GM18951 (cell line): ENCODE measurements around the gene SPG11.
"Not testable (repeated sequence)": the region's sequence is repeated elsewhere in the genome, so short reads cannot be mapped to it uniquely, and the experiment has no call there.

ENCODE experiments used
- POLR2A ChIP-seq: IDR thresholded peaks from 4 replicates; pipeline ENCODE4 v1.6.1; 2011; ENCODE audit warnings: mild to moderate bottlenecking; ENCODE audit not compliant: insufficient read length, insufficient read depth; ENCODE audit errors: extremely low read depth
- in situ Hi-C: fragments of 300-500 bp; cut with MboI; formaldehyde crosslinking; loops from one replicate; pipeline ENCODE4 v1.12.0; 2022; ENCODE audit warnings: low sequenced_read_pairs, mixed read lengths, inconsistent platforms; ENCODE audit not compliant: unreplicated experiment

SPG11 gene

DNA sequence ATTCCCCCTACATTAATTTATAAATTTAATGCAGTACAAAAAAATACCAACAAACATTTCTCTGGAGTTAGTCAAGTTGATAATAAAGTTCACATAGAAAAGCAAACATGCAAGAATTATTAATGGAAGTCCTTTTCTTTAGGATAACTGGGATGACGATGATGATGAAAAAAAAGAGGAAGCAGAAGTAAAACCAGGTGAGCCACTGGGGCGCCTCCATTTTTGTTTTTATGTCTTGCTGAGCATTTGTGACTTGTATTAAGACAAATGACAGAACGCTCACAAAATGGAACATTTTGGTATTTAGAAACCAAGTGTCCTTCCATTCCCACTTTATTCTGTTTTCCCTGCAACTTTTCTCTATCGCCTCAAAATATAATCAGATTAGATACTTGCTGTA is 112.7 kb downstream of the SPG11 start:
- no peak for TF ChIP-seq POLR2A
- in situ Hi-C loops, result no loop called here

DNA sequence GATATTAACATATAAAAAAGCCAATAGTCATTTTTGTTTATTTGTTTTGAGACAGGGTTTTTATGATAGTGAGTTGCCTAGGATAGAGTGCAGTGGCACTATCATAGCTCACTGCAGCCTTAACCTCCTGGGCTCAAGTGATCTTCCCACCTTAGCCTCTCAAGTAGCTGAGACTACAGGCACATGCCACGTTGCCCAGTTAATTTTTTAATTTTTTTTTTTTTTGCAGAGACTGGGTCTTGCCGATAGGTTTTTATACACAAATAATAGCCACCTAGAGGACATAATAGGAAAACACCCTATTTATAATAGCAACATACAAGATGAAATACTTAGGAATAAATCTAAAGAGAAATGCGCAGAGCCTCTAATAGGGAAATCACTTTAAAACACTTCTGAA is 113.2 kb downstream of the SPG11 start:
- in situ Hi-C loops, result no loop called here
- TF ChIP-seq POLR2A, result no peak

DNA sequence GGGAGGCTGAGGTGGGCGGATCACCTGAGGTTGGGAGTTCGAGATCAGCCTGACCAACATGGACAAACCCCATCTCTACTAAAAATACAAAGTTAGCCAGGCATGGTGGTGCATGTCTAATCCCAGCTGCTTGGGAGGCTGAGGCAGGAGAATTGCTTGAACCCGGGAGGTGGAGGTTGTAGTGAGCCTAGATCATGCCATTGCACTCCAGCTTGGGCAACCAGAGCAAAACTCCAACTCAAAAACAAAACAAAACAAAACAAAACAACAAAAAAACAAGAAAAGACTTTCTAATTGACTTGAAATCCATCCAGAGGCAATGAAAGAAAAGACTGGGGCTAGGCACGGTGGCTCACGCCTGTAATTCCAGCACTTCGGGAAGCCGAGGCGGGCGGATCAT is 114.3 kb downstream of the SPG11 start:
- in situ Hi-C loops, result not testable (repeated sequence)

DNA sequence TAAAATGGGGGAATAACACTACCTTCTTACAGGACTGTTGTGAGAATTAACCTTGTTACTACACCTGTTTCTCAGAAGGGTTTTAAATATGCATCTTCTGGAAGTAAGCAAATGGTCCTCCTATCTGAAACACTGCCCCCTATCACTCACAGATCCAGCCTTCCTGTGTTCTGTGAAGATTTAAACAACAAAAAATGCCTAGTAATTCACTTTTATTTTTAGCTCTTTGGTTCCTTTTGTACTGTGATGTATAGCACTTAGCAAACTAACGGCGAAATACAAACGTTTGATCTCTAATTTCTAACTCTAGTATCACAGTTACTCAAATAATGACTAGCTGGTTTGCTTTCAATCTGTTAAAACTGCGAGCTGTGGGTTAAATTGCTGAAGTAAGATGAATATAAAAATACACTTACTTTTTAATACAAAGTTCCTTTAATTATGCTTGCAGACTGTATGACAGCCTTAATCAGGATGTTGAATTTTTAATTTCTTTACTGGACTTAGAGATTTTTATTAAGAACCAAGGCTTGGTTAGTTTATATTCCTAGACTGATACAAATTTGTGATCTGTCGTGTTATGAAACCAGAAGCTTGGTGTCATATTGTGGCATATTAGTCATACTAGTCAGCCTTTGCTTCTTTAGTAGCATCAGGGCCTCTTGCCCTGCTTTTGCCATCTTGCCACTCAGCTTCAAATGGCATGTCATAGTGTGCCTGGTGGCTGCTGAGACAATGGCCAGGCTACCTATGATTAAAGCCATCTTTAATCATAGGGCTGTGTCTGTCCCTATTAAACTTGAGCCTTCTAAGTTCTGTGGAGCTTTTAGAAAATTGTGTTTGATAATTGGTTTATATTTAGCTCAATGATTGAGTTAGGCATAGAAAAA is 117.3 kb downstream of the SPG11 start:
- no peak for TF ChIP-seq POLR2A

DNA sequence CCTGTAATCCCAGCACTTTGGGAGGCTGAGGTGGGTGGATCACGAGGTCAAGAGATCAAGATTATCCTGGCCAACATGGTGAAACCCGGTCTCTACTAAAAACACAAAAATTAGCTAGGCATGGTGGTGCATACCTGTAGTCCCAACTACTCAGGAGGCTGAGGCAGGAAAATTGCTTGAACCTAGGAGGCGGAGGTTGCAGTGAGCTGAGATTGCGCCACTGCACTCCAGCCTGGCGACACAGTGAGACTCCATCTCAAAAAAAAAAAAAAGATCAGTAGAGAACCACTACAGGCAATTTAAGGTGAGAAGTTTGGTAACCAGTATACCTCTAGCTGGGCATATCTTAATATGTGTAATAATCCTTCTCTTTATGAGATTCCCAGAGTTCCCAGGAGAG is 118.7 kb downstream of the SPG11 start:
- in situ Hi-C loops, result not testable (repeated sequence)

More for the DNA sequence above, 117.3 kb downstream of the SPG11 start:
- in situ Hi-C loops, result no loop called here

DNA sequence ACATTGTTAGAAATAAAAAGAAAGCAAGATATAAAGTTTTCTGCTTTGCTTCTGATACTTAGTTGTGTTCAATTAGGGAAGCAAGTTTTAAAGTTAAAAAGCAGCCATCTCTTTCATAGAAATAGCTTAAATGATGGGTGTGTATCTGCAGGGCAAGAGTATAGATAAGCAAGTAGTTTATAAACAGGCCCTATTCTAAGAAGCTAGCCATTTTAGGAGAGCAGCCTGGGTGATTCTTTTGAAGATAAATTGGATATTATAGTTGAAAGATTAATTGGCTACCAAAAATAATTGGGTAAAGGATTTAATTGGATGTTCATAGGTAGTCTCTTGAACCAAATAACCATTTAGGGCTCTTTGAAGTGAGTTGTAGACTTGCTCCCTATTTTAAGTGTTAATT is 120.9 kb downstream of the SPG11 start:
- TF ChIP-seq POLR2A, result no peak
- in situ Hi-C loops, result no loop called here

DNA sequence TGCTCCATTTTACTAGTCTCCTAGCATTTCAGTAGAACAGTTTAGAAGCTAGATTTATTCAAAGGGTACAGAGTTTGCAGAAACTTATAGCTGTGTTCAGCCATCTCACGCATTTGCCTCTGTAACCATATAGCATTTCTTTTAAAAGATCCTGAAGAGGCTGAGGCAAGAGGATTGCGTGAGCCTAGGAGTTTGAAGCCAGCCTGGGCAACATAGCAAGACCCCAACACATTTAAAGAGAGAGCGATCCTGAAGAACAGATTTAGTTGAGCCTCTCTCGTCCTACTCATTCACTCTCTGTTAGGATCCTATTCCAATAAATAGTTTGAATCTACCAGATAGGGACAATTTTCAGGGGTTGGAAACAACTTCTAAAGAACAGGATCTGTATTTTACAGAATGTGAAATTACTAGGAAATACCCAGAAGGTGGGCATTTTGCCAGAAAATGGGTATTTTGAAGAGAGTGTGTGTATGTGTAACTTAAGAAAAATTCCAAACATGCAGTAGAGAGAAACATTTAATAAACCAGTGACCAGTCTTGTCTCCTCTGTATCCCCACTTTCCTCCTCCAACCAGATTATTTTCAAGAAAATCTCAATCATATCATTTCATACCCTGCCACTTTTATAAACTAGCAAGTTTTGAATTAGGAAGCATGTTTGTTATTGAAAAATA is 122.0 kb downstream of the SPG11 start:
- TF ChIP-seq POLR2A, result no peak
- in situ Hi-C loops, result no loop called here

DNA sequence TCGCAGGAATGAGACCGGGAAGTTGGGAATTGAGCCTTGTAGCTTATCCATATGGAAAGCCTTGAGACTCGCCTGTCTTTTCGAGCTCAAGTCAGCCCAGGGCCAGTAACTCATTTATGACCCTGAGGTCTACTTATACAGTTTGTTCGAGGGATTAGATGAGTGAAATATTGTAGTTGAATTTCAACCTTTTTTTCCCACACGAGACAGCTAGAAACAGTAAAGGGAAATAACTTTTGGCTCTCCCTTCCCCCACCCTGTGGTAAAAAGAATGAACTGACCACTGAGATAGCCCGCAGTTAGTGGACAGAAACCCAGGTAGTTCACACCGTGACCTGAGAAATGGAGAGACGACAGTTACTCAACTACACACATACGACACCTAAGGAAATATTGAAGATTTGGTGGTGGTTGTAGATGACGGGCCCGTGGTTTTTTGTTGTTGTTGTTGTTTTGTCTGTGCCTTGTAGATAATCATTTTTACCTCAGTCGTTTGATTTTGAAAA is 125.7 kb downstream of the SPG11 start:
- in situ Hi-C loops, result no loop called here
- TF ChIP-seq POLR2A, result no peak

DNA sequence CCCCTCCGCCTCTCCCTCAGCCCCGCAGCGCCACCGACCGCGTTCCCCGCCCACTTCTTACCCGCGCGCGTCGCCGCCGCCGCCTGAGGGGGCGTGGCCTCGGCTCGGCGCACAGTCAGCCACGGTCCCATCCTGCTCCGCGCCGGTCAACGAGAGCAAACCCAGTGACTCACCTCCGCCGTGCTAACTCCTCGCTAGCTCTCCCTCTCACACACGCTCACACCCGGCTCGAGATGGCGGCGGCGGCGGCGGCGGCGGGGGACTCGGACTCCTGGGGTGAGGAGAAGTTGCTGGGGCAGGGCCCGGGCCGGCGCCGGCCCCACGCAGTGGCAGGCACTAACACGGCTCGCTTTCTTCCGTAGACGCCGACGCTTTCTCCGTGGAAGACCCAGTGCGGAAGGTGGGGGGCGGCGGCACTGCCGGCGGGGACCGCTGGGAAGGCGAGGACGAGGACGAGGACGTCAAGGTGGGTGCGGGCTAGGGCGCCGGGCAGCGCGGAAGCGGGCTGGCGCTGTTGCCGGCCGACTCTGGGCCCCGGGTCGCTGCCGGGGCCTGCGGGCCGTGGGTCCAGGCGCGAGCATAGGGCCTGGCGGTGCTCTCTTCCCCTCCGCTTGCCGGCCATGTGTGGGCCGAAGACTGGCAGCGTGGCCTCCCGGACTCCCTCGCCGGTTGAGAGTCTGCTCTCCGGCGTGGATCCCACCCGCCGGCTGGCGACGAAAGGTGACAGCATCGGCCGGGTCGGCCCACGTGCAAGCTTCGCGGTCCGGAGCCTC is 126.3 kb downstream of the SPG11 start, which contains the start of gene EIF3J:
Gene EIF3J (plus strand): TSS at position 186 of the 773 bp plus-strand sequence. CDS start 48 bp downstream, at position 234.
- in situ Hi-C loops, result no loop called here
- peak; percentile 85 for TF ChIP-seq POLR2A

DNA sequence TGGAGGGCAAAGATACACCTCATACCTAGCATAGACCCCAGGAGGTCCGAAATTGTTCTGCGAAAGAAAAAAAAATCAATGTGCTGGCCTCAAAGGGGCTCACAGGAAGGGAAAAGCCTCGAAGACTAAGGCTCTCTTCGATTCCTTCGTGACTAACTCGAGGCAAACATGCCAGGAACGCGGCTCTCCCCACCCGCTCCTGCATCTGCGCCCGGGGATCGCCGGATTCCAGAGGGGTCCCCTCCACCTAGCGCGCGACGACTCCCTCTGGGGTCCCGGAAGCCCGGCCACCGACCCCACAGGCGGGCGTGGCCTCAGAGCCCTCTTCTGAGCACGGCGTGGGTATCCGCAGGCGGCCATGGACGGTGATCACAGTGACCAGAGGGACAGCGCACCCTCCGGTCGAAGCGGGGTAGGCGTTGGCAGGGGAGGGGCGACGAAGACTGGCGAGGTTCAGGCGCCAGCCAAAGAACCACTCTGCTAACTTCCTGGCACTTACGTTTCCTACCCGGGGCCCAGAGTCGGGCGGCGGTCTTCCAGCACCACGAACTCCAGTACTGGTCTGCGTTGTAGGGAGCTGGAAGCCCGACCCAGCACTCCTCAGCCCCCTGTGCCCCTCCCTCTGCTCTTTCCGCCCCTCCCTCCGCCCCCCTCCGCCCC is 127.0 kb downstream of the SPG11 start:
- in situ Hi-C loops, result no loop called here
- TF ChIP-seq POLR2A, result peak; percentile 64

DNA sequence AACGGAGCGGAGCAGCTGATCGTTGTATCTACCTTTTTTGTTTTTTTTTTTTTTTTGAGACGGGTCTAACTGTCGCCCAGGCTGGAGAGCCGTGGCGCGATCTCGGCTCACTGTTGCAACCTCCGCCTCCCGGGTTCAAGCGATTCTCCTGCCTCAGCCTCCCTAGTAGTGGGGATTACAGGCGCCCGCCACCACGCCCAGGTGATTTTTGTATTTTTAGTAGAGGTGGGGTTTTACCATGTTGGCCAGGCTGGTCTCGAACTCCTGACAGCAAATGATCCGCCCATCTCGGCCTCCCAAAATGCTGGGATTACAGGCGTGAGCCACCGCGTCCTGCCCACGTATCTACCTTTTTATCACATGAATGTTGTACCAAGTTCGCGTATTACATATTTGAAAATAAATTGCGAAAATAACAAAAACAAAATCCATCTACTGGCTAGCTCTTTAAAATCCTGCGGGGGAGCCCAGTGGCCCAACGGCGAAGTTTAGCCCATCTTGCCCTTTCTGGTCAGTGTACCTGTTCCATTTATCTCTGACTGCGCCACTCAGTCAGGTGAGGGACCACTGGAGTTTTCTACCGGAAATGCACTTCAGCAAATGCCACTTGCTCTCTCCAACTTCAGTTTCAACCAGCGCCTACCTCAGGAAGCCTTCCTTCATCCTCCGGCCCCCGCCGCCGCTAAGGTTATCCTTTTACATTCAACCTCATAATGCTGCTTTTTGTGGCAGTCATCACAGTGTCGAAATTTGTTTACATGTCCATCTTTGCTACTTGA is 127.8 kb downstream of the SPG11 start:
- in situ Hi-C loops, result no loop called here
- TF ChIP-seq POLR2A, result no peak

DNA sequence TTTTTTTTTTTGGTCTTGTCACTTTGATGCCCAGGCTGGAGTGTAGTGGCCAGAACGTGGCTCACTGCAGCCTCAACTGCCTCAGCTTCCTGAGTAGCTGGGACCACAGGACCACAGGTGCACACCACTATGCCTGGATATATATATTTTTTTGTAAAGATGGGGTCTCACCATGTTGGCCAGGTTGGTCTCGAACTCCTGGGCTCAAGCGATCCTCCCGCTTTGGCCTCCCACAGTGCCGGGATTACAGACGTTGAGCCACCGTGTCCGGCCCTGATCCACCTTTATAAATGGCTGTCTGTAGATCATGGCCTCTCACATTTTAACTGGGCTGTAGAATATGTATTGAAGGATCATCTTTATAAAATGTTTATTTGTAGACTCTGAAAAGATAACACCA is 128.4 kb downstream of the SPG11 start:
- in situ Hi-C loops, result no loop called here
- TF ChIP-seq POLR2A, result no peak
